RPMI7951 (cell line): ENCODE results near the gene ABTB2. TPM values are rescaled to one million over a fixed set of nuclear protein-coding genes. Genes with fewer than 3 reads are reported as not detected.

Experiments
- DNase-seq: peaks from one replicate; pipeline ENCODE4 v3.0.0-alpha.2; 2012; ENCODE audit warnings: low read depth
- total RNA-seq: library from RNA; depleted of rRNA; stranded (reverse); fragments of >200 nt; shearing (Covaris generic); gene quantifications from 2 replicates; pipeline ENCODE4 v1.2.3, GENCODE V29; 2014

Gene ABTB2
- total RNA-seq, 1 experiment from 2014 or later, result 2.8 TPM

- peak; percentile 86 for DNase-seq
Observed at GRCh38 chr11:34214961-34215805, 142.6 kb downstream of the ABTB2 start.

- peak; percentile 54 for DNase-seq
Observed at GRCh38 chr11:34213366-34213765, 144.4 kb downstream of the ABTB2 start.

GRCh38 chr11:34212566-34212965, 145.2 kb downstream of the ABTB2 start:
- no peak for DNase-seq

- no peak for DNase-seq
Observed at GRCh38 chr11:34209809-34210208, 148.0 kb downstream of the ABTB2 start.

GRCh38 chr11:34208266-34209135, 149.3 kb downstream of the ABTB2 start:
- DNase-seq, result peak; percentile 37

- DNase-seq, result no peak
Observed at GRCh38 chr11:34207487-34208180, 150.2 kb downstream of the ABTB2 start.

- DNase-seq, result no peak
Observed at GRCh38 chr11:34206407-34207300, 151.2 kb downstream of the ABTB2 start.

- DNase-seq, result no peak
Observed at GRCh38 chr11:34205326-34206035, 152.3 kb downstream of the ABTB2 start.

GRCh38 chr11:34204396-34205279, 153.2 kb downstream of the ABTB2 start:
- DNase-seq, result peak; percentile 30

GRCh38 chr11:34203377-34203871, 154.4 kb downstream of the ABTB2 start:
- no peak for DNase-seq

- DNase-seq, result no peak
Observed at GRCh38 chr11:34201129-34201528, 156.7 kb downstream of the ABTB2 start.

- DNase-seq, result no peak
Observed at GRCh38 chr11:34199525-34199924, 158.3 kb downstream of the ABTB2 start.

- DNase-seq, result no peak
Observed at GRCh38 chr11:34198523-34198922, 159.3 kb downstream of the ABTB2 start.

- DNase-seq, result no peak
Observed at GRCh38 chr11:34197256-34197655, 160.6 kb downstream of the ABTB2 start.

GRCh38 chr11:34194576-34195335, 163.1 kb downstream of the ABTB2 start:
- no peak for DNase-seq

- peak; percentile 99 for DNase-seq
Observed at GRCh38 chr11:34192481-34193401, 165.1 kb downstream of the ABTB2 start.

- no peak for DNase-seq
Observed at GRCh38 chr11:34191578-34191977, 166.2 kb downstream of the ABTB2 start.
